A673 (cell line): ENCODE data around the gene TRPC4.

ENCODE experiments used
- CTCF ChIP-seq: fragments of 300-800, 200-600 bp; sonication (generic); conservative IDR thresholded peaks from 2 replicates; pipeline ENCODE4 v1.5.1; 2017; ENCODE audit warnings: low read depth, mild to moderate bottlenecking, antibody characterized with exemption, low read length, moderate library complexity, mixed read lengths
- EZH2 ChIP-seq: fragments of 200-600 bp; sonication (generic); IDR thresholded peaks from 2 replicates; pipeline ENCODE4 v1.6.1; 2017; ENCODE audit warnings: borderline replicate concordance, low read depth, mild to moderate bottlenecking, mixed read lengths, antibody characterized with exemption, low read length; ENCODE audit not compliant: poor library complexity, severe bottlenecking

- no peak for TF ChIP-seq EZH2
- TF ChIP-seq CTCF, result no peak
Measured at GRCh38 chr13:37893321-37893720, 23.7 kb upstream of the TRPC4 start.
